Measurements from ENCODE around the gene TLE2.

The TLE2 gene

GRCh38 chr19:3062165-3063105 lies 33.4 kb upstream of the TLE2 start, which contains the start of gene TLE5:
TSS of gene TLE5 (minus strand) at chr19:3062495. CDS start at chr19:3062200, 295 bp downstream.
- Histone ChIP-seq H3K4me3 (ENCODE audit: low read depth, low read length) (peak within 1 kb of the TSS; percentile 77), H3K9ac (ENCODE audit: low read depth, low read length) (peak within 1 kb of the TSS; percentile 51; the same call in 1 of the 2 replicates), H3K4me1 (ENCODE audit: control insufficient read depth, insufficient read depth, low read length) (peaks cover 13% of the 10 kb centered on the region; the same call in 1 of the 2 replicates), H3K27me3 (ENCODE audit: control insufficient read depth, insufficient read depth, low read length) (no peaks in the 10 kb centered on the region), H3K27ac (ENCODE audit: low read depth, low read length) (peak within 1 kb of the TSS; percentile 40), H3K36me3 (ENCODE audit: control insufficient read depth, insufficient read depth, low read length) (peaks cover 22% of the 10 kb centered on the region), H3K9me3 (ENCODE audit: control insufficient read depth, insufficient read depth, low read length) (no peaks in the 10 kb centered on the region)

- H3K9ac ChIP-seq (ENCODE audit: low read depth, low read length) = peak overlapping the region; percentile 51; the same call in 1 of the 2 replicates
- H3K4me1 ChIP-seq (ENCODE audit: control insufficient read depth, insufficient read depth, low read length) = peaks cover 20% of the 10 kb centered on the region
- H3K27me3 ChIP-seq (ENCODE audit: control insufficient read depth, insufficient read depth, low read length) = no peaks in the 10 kb centered on the region
- H3K36me3 ChIP-seq (ENCODE audit: control insufficient read depth, insufficient read depth, low read length) = peaks cover 22% of the 10 kb centered on the region
- peak overlapping the region; percentile 77 for H3K4me3 ChIP-seq (ENCODE audit: low read depth, low read length)
- peak overlapping the region; percentile 40 for H3K27ac ChIP-seq (ENCODE audit: low read depth, low read length)
- no peaks in the 10 kb centered on the region for H3K9me3 ChIP-seq (ENCODE audit: control insufficient read depth, insufficient read depth, low read length)
Observed at GRCh38 chr19:3061182-3062161, 32.4 kb upstream of the TLE2 start.

GRCh38 chr19:3060857-3061181 lies 31.7 kb upstream of the TLE2 start:
- H3K27ac ChIP-seq (ENCODE audit: low read depth, low read length) = no peak overlapping the region
- peaks cover 22% of the 10 kb centered on the region for H3K36me3 ChIP-seq (ENCODE audit: control insufficient read depth, insufficient read depth, low read length)
- H3K4me1 ChIP-seq (ENCODE audit: control insufficient read depth, insufficient read depth, low read length) = peaks cover 21% of the 10 kb centered on the region
- no peaks in the 10 kb centered on the region for H3K9me3 ChIP-seq (ENCODE audit: control insufficient read depth, insufficient read depth, low read length)
- no peaks in the 10 kb centered on the region for H3K27me3 ChIP-seq (ENCODE audit: control insufficient read depth, insufficient read depth, low read length)
- H3K4me3 ChIP-seq (ENCODE audit: low read depth, low read length) = peak overlapping the region; percentile 77
- no peak overlapping the region for H3K9ac ChIP-seq (ENCODE audit: low read depth, low read length)

GRCh38 chr19:3059653-3060052 lies 30.6 kb upstream of the TLE2 start:
- Histone ChIP-seq H3K4me3 (ENCODE audit: low read depth, low read length) (no peak overlapping the region), H3K36me3 (ENCODE audit: control insufficient read depth, insufficient read depth, low read length) (peaks cover 29% of the 10 kb centered on the region), H3K9ac (ENCODE audit: low read depth, low read length) (no peak overlapping the region), H3K27me3 (ENCODE audit: control insufficient read depth, insufficient read depth, low read length) (no peaks in the 10 kb centered on the region), H3K27ac (ENCODE audit: low read depth, low read length) (no peak overlapping the region), H3K4me1 (ENCODE audit: control insufficient read depth, insufficient read depth, low read length) (peaks cover 32% of the 10 kb centered on the region), H3K9me3 (ENCODE audit: control insufficient read depth, insufficient read depth, low read length) (no peaks in the 10 kb centered on the region)

- Histone ChIP-seq H3K27ac (ENCODE audit: low read depth, low read length) (no peak overlapping the region), H3K27me3 (ENCODE audit: control insufficient read depth, insufficient read depth, low read length) (no peaks in the 10 kb centered on the region), H3K9me3 (ENCODE audit: control insufficient read depth, insufficient read depth, low read length) (no peaks in the 10 kb centered on the region), H3K4me3 (ENCODE audit: low read depth, low read length) (no peak overlapping the region), H3K9ac (ENCODE audit: low read depth, low read length) (no peak overlapping the region), H3K36me3 (ENCODE audit: control insufficient read depth, insufficient read depth, low read length) (peaks cover 36% of the 10 kb centered on the region), H3K4me1 (ENCODE audit: control insufficient read depth, insufficient read depth, low read length) (peaks cover 36% of the 10 kb centered on the region)
Observed at GRCh38 chr19:3058821-3059314, 29.8 kb upstream of the TLE2 start.

GRCh38 chr19:3058009-3058820 lies 29.1 kb upstream of the TLE2 start:
- Histone ChIP-seq H3K27ac (ENCODE audit: low read depth, low read length) (no peak overlapping the region), H3K27me3 (ENCODE audit: control insufficient read depth, insufficient read depth, low read length) (no peaks in the 10 kb centered on the region), H3K9me3 (ENCODE audit: control insufficient read depth, insufficient read depth, low read length) (no peaks in the 10 kb centered on the region), H3K4me3 (ENCODE audit: low read depth, low read length) (no peak overlapping the region), H3K36me3 (ENCODE audit: control insufficient read depth, insufficient read depth, low read length) (peaks cover 41% of the 10 kb centered on the region), H3K4me1 (ENCODE audit: control insufficient read depth, insufficient read depth, low read length) (peaks cover 42% of the 10 kb centered on the region), H3K9ac (ENCODE audit: low read depth, low read length) (no peak overlapping the region)

- H3K27ac ChIP-seq (ENCODE audit: low read depth, low read length) = peak overlapping the region; percentile 72
- H3K36me3 ChIP-seq (ENCODE audit: control insufficient read depth, insufficient read depth, low read length) = peaks cover 41% of the 10 kb centered on the region
- H3K4me1 ChIP-seq (ENCODE audit: control insufficient read depth, insufficient read depth, low read length) = peaks cover 42% of the 10 kb centered on the region
- H3K9ac ChIP-seq (ENCODE audit: low read depth, low read length) = no peak overlapping the region
- no peaks in the 10 kb centered on the region for H3K9me3 ChIP-seq (ENCODE audit: control insufficient read depth, insufficient read depth, low read length)
- H3K4me3 ChIP-seq (ENCODE audit: low read depth, low read length) = no peak overlapping the region
- no peaks in the 10 kb centered on the region for H3K27me3 ChIP-seq (ENCODE audit: control insufficient read depth, insufficient read depth, low read length)
Observed at GRCh38 chr19:3057275-3057714, 28.2 kb upstream of the TLE2 start.

- H3K27ac ChIP-seq (ENCODE audit: low read depth, low read length) = peak overlapping the region; percentile 72
- H3K27me3 ChIP-seq (ENCODE audit: control insufficient read depth, insufficient read depth, low read length) = no peaks in the 10 kb centered on the region
- H3K36me3 ChIP-seq (ENCODE audit: control insufficient read depth, insufficient read depth, low read length) = peaks cover 41% of the 10 kb centered on the region
- peaks cover 42% of the 10 kb centered on the region for H3K4me1 ChIP-seq (ENCODE audit: control insufficient read depth, insufficient read depth, low read length)
- H3K4me3 ChIP-seq (ENCODE audit: low read depth, low read length) = no peak overlapping the region
- H3K9me3 ChIP-seq (ENCODE audit: control insufficient read depth, insufficient read depth, low read length) = no peaks in the 10 kb centered on the region
- H3K9ac ChIP-seq (ENCODE audit: low read depth, low read length) = no peak overlapping the region
Observed at GRCh38 chr19:3056417-3057088, 27.5 kb upstream of the TLE2 start.

- no peaks in the 10 kb centered on the region for H3K9me3 ChIP-seq (ENCODE audit: control insufficient read depth, insufficient read depth, low read length)
- peak overlapping the region; percentile 63 for H3K27ac ChIP-seq (ENCODE audit: low read depth, low read length)
- H3K9ac ChIP-seq (ENCODE audit: low read depth, low read length) = no peak overlapping the region
- H3K4me3 ChIP-seq (ENCODE audit: low read depth, low read length) = no peak overlapping the region
- no peaks in the 10 kb centered on the region for H3K27me3 ChIP-seq (ENCODE audit: control insufficient read depth, insufficient read depth, low read length)
- H3K4me1 ChIP-seq (ENCODE audit: control insufficient read depth, insufficient read depth, low read length) = peaks cover 42% of the 10 kb centered on the region
- peaks cover 41% of the 10 kb centered on the region for H3K36me3 ChIP-seq (ENCODE audit: control insufficient read depth, insufficient read depth, low read length)
Observed at GRCh38 chr19:3055741-3056416, 26.8 kb upstream of the TLE2 start.

Data from HUES48 (cell line).